Measurements from ENCODE around the gene MCM9.

- no peak for TF ChIP-seq CTCF (IDR thresholded peaks at IDR 0.05)
- no peak for TF ChIP-seq POLR2A (IDR thresholded peaks at IDR 0.05)
Observed at GRCh38 chr6:118980063-118980462, 45.1 kb upstream of the MCM9 start.

Measured in Peyer's patch (tissue), 4 donors.